Left renal cortex interstitium (tissue), 4 donors: ENCODE measurements around the gene SLC25A53. TPM values are rescaled to one million over a fixed set of nuclear protein-coding genes. Genes with fewer than 3 reads are reported as not detected.
"Not testable (repeated sequence)": the region's sequence is repeated elsewhere in the genome, so short reads cannot be mapped to it uniquely, and the experiment has no call there.

Source experiments
- DNase-seq, 4 donors: peaks; one replicate each; pipeline ENCODE4 v3.0.0-alpha.2; 2013; ENCODE audit warnings: low read depth in 4 of 4, low spot score in 2 of 4, missing footprints in 1 of 4
- polyA plus RNA-seq, 4 donors: library from polyadenylated mRNA; unstranded; fragments of 120-200 nt; gene quantifications; one replicate each; pipeline ENCODE4 v1.2.1, GENCODE V29; 2013; ENCODE audit not compliant: insufficient read length in 4 of 4

SLC25A53 gene
- polyA plus RNA-seq, 4 donors, result 6.1 to 16.3 (median 11.8) TPM

- not testable (repeated sequence) for DNase-seq
Observed at GRCh38 chrX:104075778-104076445, 80.9 kb downstream of the SLC25A53 start, which contains the start of gene TMSB15C. Gene TMSB15C (minus strand): TSS chrX:104076236.

- DNase-seq, result not testable (repeated sequence)
Observed at GRCh38 chrX:104062636-104063035, 94.2 kb downstream of the SLC25A53 start.

DNA sequence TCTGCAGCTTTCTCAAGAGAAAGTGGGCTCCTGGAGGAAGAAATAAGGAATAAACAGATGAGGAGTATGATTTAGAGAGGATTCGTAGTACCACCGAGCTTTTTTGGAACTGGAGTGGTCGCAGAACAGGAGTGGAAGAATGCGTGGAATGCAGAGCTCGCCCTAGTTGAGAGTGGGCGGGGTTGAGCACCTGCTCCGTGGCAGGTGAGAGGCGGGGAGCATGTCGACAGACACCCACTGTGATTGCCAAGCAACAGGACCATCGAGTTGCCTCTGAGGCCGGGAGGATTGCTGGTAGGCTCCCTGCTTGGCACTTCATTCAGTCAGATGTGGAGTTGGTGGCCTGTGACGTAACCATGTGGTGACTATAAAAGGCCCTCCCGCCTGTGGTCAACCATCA lies 101.9 kb downstream of the SLC25A53 start:
- DNase-seq, result not testable (repeated sequence)

Other genes with a start within 250 kb of the SLC25A53 start
- 10 to 100 TPM; 20.1 to 27.1 (median 25.4) TPM for gene TMSB15B, start 194.4 kb downstream of the SLC25A53 start, polyA plus RNA-seq
- under 1 TPM in 1 of 4 donors, not detected in 3; 0.11 TPM for gene H2BW1, start 143.3 kb downstream of the SLC25A53 start, polyA plus RNA-seq
- gene H2BW2, start 117.1 kb downstream of the SLC25A53 start, polyA plus RNA-seq, result 1 to 10 TPM in 2 of 4 donors, under 1 TPM in 2; 0.58 to 1.9 (median 1.0) TPM
- 10 to 100 TPM in 2 of 4 donors, 1 to 10 TPM in 2; 7.9 to 17.6 (median 13.0) TPM for gene TMSB15C, start 80.8 kb downstream of the SLC25A53 start, polyA plus RNA-seq
- 1 to 10 TPM; 4.1 to 6.4 (median 6.1) TPM for gene ZCCHC18, start 44.5 kb downstream of the SLC25A53 start, polyA plus RNA-seq
- 10 to 100 TPM; 33.9 to 48.4 (median 38.0) TPM for gene FAM199X, start 9.4 kb upstream of the SLC25A53 start, polyA plus RNA-seq
- gene ESX1, start 97.9 kb upstream of the SLC25A53 start, polyA plus RNA-seq, result not detected